Heart left ventricle (tissue), 16 donors: ENCODE measurements around the gene RARRES2. TPM values are rescaled to one million over a fixed set of nuclear protein-coding genes. Genes with fewer than 3 reads are reported as not detected.
"Not testable (repeated sequence)": the region's sequence is repeated elsewhere in the genome, so short reads cannot be mapped to it uniquely, and the experiment has no call there.

Source experiments
- ATAC-seq, 4 donors: fragments of 200-7000 bp; cut with Tn5 transposase; one replicate each; pipeline ENCODE4 v1.9.1; 2020 to 2022; ENCODE audit warnings: moderate library complexity in 4 of 4, mild to moderate bottlenecking in 3 of 4, moderate number of reproducible peaks in 1 of 4
- DNase-seq, 5 donors: peaks; one replicate each; pipeline ENCODE4 v3.0.0-alpha.2; 2020
- H3K27ac ChIP-seq, 12 donors: fragments of 200-600 bp; sonication (generic) in 4 of 12; one replicate each; pipeline versions ENCODE4 v1.5.0 to v1.8.0; 2016 to 2022; ENCODE audit warnings: mild to moderate bottlenecking in 2 of 12
- H3K27me3 ChIP-seq, 9 donors: fragments of 200-600 bp; sonication (generic) in 2 of 9; one replicate each; pipeline versions ENCODE4 v1.5.1 to v1.8.0; 2016 to 2022; ENCODE audit warnings: mild to moderate bottlenecking in 3 of 9
- H3K36me3 ChIP-seq, 9 donors: fragments of 200-600 bp; sonication (generic) in 2 of 9; one replicate each; pipeline versions ENCODE4 v1.5.0 to v1.8.0; 2018 to 2022; ENCODE audit warnings: mild to moderate bottlenecking in 2 of 9
- H3K4me1 ChIP-seq, 12 donors: fragments of 200-600 bp; sonication (generic) in 4 of 12; one replicate each; pipeline versions ENCODE4 v1.5.0 to v1.8.0; 2016 to 2022; ENCODE audit warnings: mild to moderate bottlenecking in 3 of 12
- H3K4me3 ChIP-seq, 12 donors: fragments of 200-600 bp; sonication (generic) in 4 of 12; one replicate each; pipeline versions ENCODE4 v1.5.0 to v1.8.0; 2017 to 2022; ENCODE audit warnings: mild to moderate bottlenecking in 9 of 12, moderate library complexity in 4 of 12
- H3K9me3 ChIP-seq, 12 donors: fragments of 200-600 bp; sonication (generic) in 4 of 12; one replicate each; pipeline versions ENCODE4 v1.5.0 to v1.8.0; 2016 to 2022; ENCODE audit warnings: mild to moderate bottlenecking in 1 of 12
- CTCF ChIP-seq, 12 donors: fragments of 200-600 bp; sonication (generic) in 4 of 12; IDR thresholded peaks; one replicate each; pipeline versions ENCODE4 v1.5.0 to v1.8.0; 2018 to 2022; ENCODE audit warnings: antibody characterized with exemption in 12 of 12, mild to moderate bottlenecking in 5 of 12
- POLR2A ChIP-seq, 2 donors: fragments of 450-650 bp; IDR thresholded peaks; one replicate each; pipeline ENCODE4 v1.6.1; 2017; ENCODE audit warnings: antibody characterized with exemption in 2 of 2, mild to moderate bottlenecking in 2 of 2, moderate library complexity in 2 of 2
- WGBS, 4 donors: extraction: QIAGEN DNeasy Blood & Tissue Kit in 2 of 4; methylation state at CpG; one replicate each; pipeline versions ENCODE4 v1.1.5 to v1.1.7; 2013 to 2018; 5-methylcytosine and 5-hydroxymethylcytosine counted together
- intact Hi-C, 10 donors: fragments of 100-400 bp; cut with DNase I; formaldehyde crosslinking; loops; one replicate each; pipeline versions ENCODE4 v1.11.1 to v1.14.2; 2022
- polyA plus RNA-seq, 2 donors: library from polyadenylated mRNA; stranded (reverse); fragments of 200-250 nt; gene quantifications; one replicate each; pipeline ENCODE4 v1.2.3, GENCODE V29; 2013
- total RNA-seq, 9 donors: library from RNA; depleted of rRNA in 2 of 9; stranded (reverse); fragments of >200 nt in 2 of 9; fragmentation: NEBNext Ultra II Directional in 3 of 9; extraction: Animal tissue kit (Norgen Biotek cat#: 25700) in 3 of 9; gene quantifications; one replicate each; pipeline versions ENCODE4 v1.1.0 to v1.2.4, GENCODE V29; 2016 to 2023
- donor health status: ischemic (EF 13 %, LVEDD 7.1; RV severe dilation, severe dysfunction).
- donor health status: healthy with polysubstance abuse.
- donor health status: DM: no; HTN: yes; CAD: no.
- donor health status: DM: no; HTN: no; CAD: no.
- donor health status: ischemic (EF 25% LVEDD 6.9; RV normal size, moderate dysfunction).
- donor health status: ischemic (EF 25% LVEDD 5.7; RV mildly dilated, moderate dysfunction).
- donor health status: healthy.
- donor health status: DM: yes; HTN: yes; CAD: no.
- donor health status: ischemic (EF 35%, LVEDD 5.7; RV mildly dilated, moderate dysfunction).
- donor health status: nonischemic (EF 11% LVEDD 7.7; RV severe dilation, severe dysfunction).
- donor health status: DM: yes; HTN: yes; CAD: no.
- donor health status: PGD.
- donor health status: ischemic (EF 29% LVEDD 5.4; RV normal size, mild dysfunction).
- donor health status: nonischemic (EF 23%, LVEDD 6.1; RV moderate dilation, normal function).

The RARRES2 gene
- total and polyA plus RNA-seq, 11 donors: 3.9 to 108 (median 12.6) TPM

GRCh38 chr7:150307904-150308303, 33.5 kb downstream of the RARRES2 start:
- DNase-seq (no peak), ATAC-seq (no peak)
- WGBS, 4 donors: 74 to 79% (median 77%) methylated on average over 9 of the region's 9 CpGs
- H3K4me3 ChIP-seq: no peak overlapping the region
- H3K36me3 ChIP-seq: no peaks in the 10 kb centered on the region
- no peaks in the 10 kb centered on the region for H3K9me3 ChIP-seq
- intact Hi-C loops: no loop called here
- no peaks in the 10 kb centered on the region for H3K27me3 ChIP-seq
- H3K27ac ChIP-seq: no peak overlapping the region
- H3K4me1 ChIP-seq: no peaks in the 10 kb centered on the region
- TF ChIP-seq POLR2A (IDR thresholded peaks at IDR 0.05) (no peak), CTCF (IDR thresholded peaks at IDR 0.05) (no peak)

- no peak overlapping the region for H3K4me3 ChIP-seq
- intact Hi-C loops: no loop called here
- H3K36me3 ChIP-seq: no peaks in the 10 kb centered on the region
- H3K27ac ChIP-seq: no peak overlapping the region
- ATAC-seq (no peak), DNase-seq (no peak)
- H3K9me3 ChIP-seq: no peaks in the 10 kb centered on the region
- no peaks in the 10 kb centered on the region for H3K4me1 ChIP-seq
- H3K27me3 ChIP-seq: no peaks in the 10 kb centered on the region
- 76 to 83% (median 79%) methylated on average over 3 of the region's 3 CpGs for WGBS, 4 donors
- TF ChIP-seq POLR2A (IDR thresholded peaks at IDR 0.05): no peak
- no peak for TF ChIP-seq CTCF (IDR thresholded peaks at IDR 0.05)
Observed at GRCh38 chr7:150307129-150307528, 34.3 kb downstream of the RARRES2 start.

GRCh38 chr7:150306377-150306776, 35.1 kb downstream of the RARRES2 start:
- DNase-seq, H3K9me3 ChIP-seq, H3K27me3 ChIP-seq, H3K27ac ChIP-seq, ATAC-seq, H3K4me1 ChIP-seq, H3K36me3 ChIP-seq, intact Hi-C loops, H3K4me3 ChIP-seq: not testable (repeated sequence)
- 74 to 89% (median 85%) methylated on average over 5 of the region's 5 CpGs for WGBS, 4 donors

- H3K27ac ChIP-seq, ATAC-seq, DNase-seq, H3K4me3 ChIP-seq, intact Hi-C loops, H3K9me3 ChIP-seq, H3K27me3 ChIP-seq, H3K4me1 ChIP-seq, H3K36me3 ChIP-seq: not testable (repeated sequence)
- 66 to 85% (median 71%) methylated on average over 2 of the region's 2 CpGs for WGBS, 4 donors
Observed at GRCh38 chr7:150305903-150306284, 35.5 kb downstream of the RARRES2 start.

GRCh38 chr7:150305259-150305902, 36.0 kb downstream of the RARRES2 start:
- H3K27ac ChIP-seq, DNase-seq, H3K36me3 ChIP-seq, H3K9me3 ChIP-seq, H3K27me3 ChIP-seq, H3K4me3 ChIP-seq, H3K4me1 ChIP-seq, intact Hi-C loops, ATAC-seq: not testable (repeated sequence)
- 82 to 89% (median 84%) methylated on average over 10 to 11 of the region's 11 CpGs for WGBS, 4 donors

- intact Hi-C loops, H3K4me3 ChIP-seq, H3K9me3 ChIP-seq, H3K27ac ChIP-seq, DNase-seq, H3K36me3 ChIP-seq, H3K4me1 ChIP-seq, H3K27me3 ChIP-seq: not testable (repeated sequence)
- peak in 1 of 4 donors; percentile 38 for ATAC-seq
- WGBS, 4 donors: 74 to 90% (median 80%) methylated on average over 3 to 8 of the region's 8 CpGs
Observed at GRCh38 chr7:150304499-150305258, 36.8 kb downstream of the RARRES2 start.

GRCh38 chr7:150302908-150303310, 38.5 kb downstream of the RARRES2 start:
- intact Hi-C loops, H3K36me3 ChIP-seq, H3K9me3 ChIP-seq, H3K27ac ChIP-seq, H3K27me3 ChIP-seq, ATAC-seq, H3K4me3 ChIP-seq, DNase-seq, H3K4me1 ChIP-seq: not testable (repeated sequence)
- WGBS, 4 donors: 29 to 52% (median 47%) methylated on average over 1 of the region's 1 CpG

GRCh38 chr7:150297978-150298377, 43.5 kb downstream of the RARRES2 start:
- H3K4me1 ChIP-seq, H3K36me3 ChIP-seq, DNase-seq, ATAC-seq, H3K4me3 ChIP-seq, H3K27me3 ChIP-seq, intact Hi-C loops, H3K27ac ChIP-seq, H3K9me3 ChIP-seq: not testable (repeated sequence)

- DNase-seq, H3K9me3 ChIP-seq, H3K4me3 ChIP-seq, H3K36me3 ChIP-seq, ATAC-seq, H3K4me1 ChIP-seq, intact Hi-C loops, H3K27me3 ChIP-seq, H3K27ac ChIP-seq: not testable (repeated sequence)
- WGBS, 4 donors: 65 to 83% (median 81%) methylated on average over 6 to 9 of the region's 10 CpGs
Observed at GRCh38 chr7:150296802-150297201, 44.6 kb downstream of the RARRES2 start.
